Activated CD8-positive, alpha-beta T cell treated with anti-CD3 and anti-CD28 coated beads for 36 hours (primary cell): ENCODE results near the gene ILK. TPM values are rescaled to one million over a fixed set of nuclear protein-coding genes. Genes with fewer than 3 reads are reported as not detected.

Experiments used
- ATAC-seq: fragments of 200-7000 bp; cut with Tn5 transposase; one replicate; pipeline ENCODE4 v1.10.0; 2021; ENCODE audit warnings: mild to moderate bottlenecking, moderate library complexity
- CTCF ChIA-PET: fragments of 350-600 bp; sonication (Branson Sonifier 250); formaldehyde crosslinking; loops from one replicate; lab custom pipeline; 2021; ENCODE audit warnings: antibody characterized with exemption; lab: Charles Lee
- POLR2A ChIA-PET: fragments of 350-600 bp; sonication (Branson Sonifier 250); formaldehyde crosslinking; loops from one replicate; lab custom pipeline; 2021; ENCODE audit warnings: antibody characterized with exemption; lab: Charles Lee
- DNase-seq: peaks from one replicate; pipeline ENCODE4 v3.0.0-alpha.2; 2020
- H3K27ac Mint-ChIP-seq: one replicate; pipeline ENCODE4 v1.8.0; 2021; ENCODE audit warnings: mild to moderate bottlenecking, mixed read lengths
- H3K27me3 Mint-ChIP-seq: one replicate; pipeline ENCODE4 v1.8.0; 2021; ENCODE audit warnings: mixed read lengths
- H3K36me3 Mint-ChIP-seq: one replicate; pipeline ENCODE4 v1.8.0; 2021; ENCODE audit warnings: low read depth, mixed read lengths
- H3K4me1 Mint-ChIP-seq: one replicate; pipeline ENCODE4 v1.8.0; 2021; ENCODE audit warnings: low read depth, mixed read lengths
- H3K4me3 Mint-ChIP-seq: one replicate; pipeline ENCODE4 v1.8.0; 2021; ENCODE audit warnings: mild to moderate bottlenecking, moderate library complexity, mixed read lengths
- H3K9me3 Mint-ChIP-seq: one replicate; pipeline ENCODE4 v1.8.0; 2021; ENCODE audit warnings: mixed read lengths
- CTCF ChIP-seq: fragments of 200-600 bp; IDR thresholded peaks from one replicate; pipeline ENCODE4 v1.8.0; 2022; ENCODE audit warnings: antibody characterized with exemption, mild to moderate bottlenecking
- intact Hi-C: fragments of 100-400 bp; cut with micrococcal nuclease; formaldehyde crosslinking; loops from one replicate; pipeline ENCODE4 v1.10.0; 2022
- total RNA-seq, 2 experiments: library from RNA; stranded (reverse); gene quantifications; one replicate each; pipeline ENCODE4 v1.2.3, GENCODE V29; 2021

The ILK gene
- total RNA-seq, 2 experiments from 2014 or later = 70.6 to 71.7 TPM

GRCh38 chr11:6565325-6565724, 38.2 kb upstream of the ILK start:
- Mint-ChIP-seq H3K4me3 (no peak overlapping the region), H3K4me1 (no peaks in the 10 kb centered on the region), H3K27me3 (no peaks in the 10 kb centered on the region), H3K27ac (no peak overlapping the region), H3K9me3 (no peaks in the 10 kb centered on the region), H3K36me3 (peaks cover 6% of the 10 kb centered on the region)
- TF ChIP-seq CTCF = no peak
- CTCF ChIA-PET = interaction anchor here (1.2 kb wide), 1 partner anchor 102 kb away, joined by 3 read pairs; no protein-coding TSS in a partner anchor
- POLR2A ChIA-PET = no interaction called here
- DNase-seq (no peak), ATAC-seq (no peak)
- intact Hi-C loops = loop anchor here (1.0 kb wide), 1 partner anchor 8 kb away; no protein-coding TSS in a partner anchor

- intact Hi-C loops = loop anchor here (1.0 kb wide), 1 partner anchor 7 kb away; no protein-coding TSS in a partner anchor
- no peak overlapping the region for H3K27ac Mint-ChIP-seq
- no peaks in the 10 kb centered on the region for H3K27me3 Mint-ChIP-seq
- H3K9me3 Mint-ChIP-seq = no peaks in the 10 kb centered on the region
- DNase-seq (no peak), ATAC-seq (no peak)
- no peak for TF ChIP-seq CTCF
- H3K36me3 Mint-ChIP-seq = peaks cover 6% of the 10 kb centered on the region
- no peaks in the 10 kb centered on the region for H3K4me1 Mint-ChIP-seq
- no peak overlapping the region for H3K4me3 Mint-ChIP-seq
- ChIA-PET CTCF (interaction anchor here (1.2 kb wide), 1 partner anchor 101 kb away, joined by 3 read pairs; no protein-coding TSS in a partner anchor), POLR2A (no interaction called here)
These were observed 37.4 kb upstream of the ILK start for GRCh38 chr11:6565988-6566703.

GRCh38 chr11:6566704-6567370, 36.7 kb upstream of the ILK start:
- peaks cover 10% of the 10 kb centered on the region for H3K36me3 Mint-ChIP-seq
- H3K27ac Mint-ChIP-seq = no peak overlapping the region
- intact Hi-C loops = no loop called here
- ChIA-PET CTCF (interaction anchor here (1.2 kb wide), 1 partner anchor 101 kb away, joined by 3 read pairs; no protein-coding TSS in a partner anchor), POLR2A (interaction anchor here (0.6 kb wide), 1 partner anchor 285 kb away, joined by 3 read pairs; no protein-coding TSS in a partner anchor)
- no peak for TF ChIP-seq CTCF
- DNase-seq (no peak), ATAC-seq (no peak)
- no peaks in the 10 kb centered on the region for H3K27me3 Mint-ChIP-seq
- no peak overlapping the region for H3K4me3 Mint-ChIP-seq
- H3K4me1 Mint-ChIP-seq = no peaks in the 10 kb centered on the region
- no peaks in the 10 kb centered on the region for H3K9me3 Mint-ChIP-seq

GRCh38 chr11:6567371-6567745, 36.2 kb upstream of the ILK start:
- TF ChIP-seq CTCF = no peak
- ATAC-seq = no peak

More at GRCh38 chr11:6567371-6567745, 36.2 kb upstream of the ILK start:
- no peaks in the 10 kb centered on the region for H3K4me1 Mint-ChIP-seq
- H3K9me3 Mint-ChIP-seq = no peaks in the 10 kb centered on the region
- intact Hi-C loops = no loop called here
- no peak for DNase-seq
- peaks cover 12% of the 10 kb centered on the region for H3K36me3 Mint-ChIP-seq
- ChIA-PET POLR2A (interaction anchor here (0.6 kb wide), 1 partner anchor 286 kb away, joined by 3 read pairs; no protein-coding TSS in a partner anchor), CTCF (no interaction called here)
- H3K27ac Mint-ChIP-seq = no peak overlapping the region
- no peak overlapping the region for H3K4me3 Mint-ChIP-seq
- H3K27me3 Mint-ChIP-seq = no peaks in the 10 kb centered on the region
